Activated T-cell treated with anti-CD3 and anti-CD28 coated beads, Interleukin-2, amount 50 U/mL, for 1 hour (primary cell): Measurements from ENCODE around the gene LIF.

ENCODE experiments used
- DNase-seq: peaks from one replicate; pipeline ENCODE4 v3.0.0-alpha.2; 2020

The LIF gene

DNA sequence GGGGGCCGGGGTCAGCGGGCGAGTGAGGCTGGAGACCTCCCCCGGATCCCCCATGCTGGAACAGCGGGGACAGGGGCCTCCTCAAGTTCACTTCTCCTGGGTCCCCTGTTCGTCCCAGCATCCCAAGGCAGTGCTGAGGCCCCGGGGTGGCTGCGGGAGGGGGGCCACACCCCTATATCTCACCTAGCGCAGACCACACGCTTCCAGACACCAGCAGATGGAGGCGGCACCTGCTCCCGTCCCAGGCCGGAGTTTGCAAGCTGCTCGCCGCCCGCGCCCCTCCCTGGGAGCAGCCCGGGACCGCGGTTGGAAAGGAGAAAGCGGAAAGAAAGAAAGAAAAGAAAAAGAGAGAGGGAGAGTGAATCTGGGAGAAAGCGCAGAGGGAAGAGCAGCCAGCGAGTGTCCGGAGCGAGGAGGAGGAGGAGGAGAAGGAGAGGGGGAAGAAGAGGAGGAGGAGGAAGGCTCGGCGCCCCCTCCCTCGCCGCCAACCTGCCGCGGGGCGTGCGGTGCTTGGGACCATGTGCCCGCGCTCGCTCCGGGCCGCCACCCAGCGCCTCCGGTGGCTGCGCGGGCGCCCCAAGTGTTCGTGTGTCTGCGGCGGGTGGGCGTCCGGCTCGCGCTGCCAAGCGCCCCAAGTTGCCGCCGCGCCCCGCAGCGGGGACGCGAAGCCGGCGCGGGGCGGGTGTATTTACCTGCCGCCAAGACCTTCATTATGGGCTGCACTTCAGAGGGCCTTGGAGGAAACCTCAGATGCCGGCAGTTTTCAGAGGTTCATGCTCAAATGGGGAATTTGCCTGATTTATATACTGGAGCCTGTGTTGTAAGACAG, at the start of gene LIF:
Gene LIF (minus strand): TSS at position 775 of the 829 bp plus-strand sequence. CDS start 64 bp downstream, at position 711.
- peak; percentile 62 for DNase-seq

DNA sequence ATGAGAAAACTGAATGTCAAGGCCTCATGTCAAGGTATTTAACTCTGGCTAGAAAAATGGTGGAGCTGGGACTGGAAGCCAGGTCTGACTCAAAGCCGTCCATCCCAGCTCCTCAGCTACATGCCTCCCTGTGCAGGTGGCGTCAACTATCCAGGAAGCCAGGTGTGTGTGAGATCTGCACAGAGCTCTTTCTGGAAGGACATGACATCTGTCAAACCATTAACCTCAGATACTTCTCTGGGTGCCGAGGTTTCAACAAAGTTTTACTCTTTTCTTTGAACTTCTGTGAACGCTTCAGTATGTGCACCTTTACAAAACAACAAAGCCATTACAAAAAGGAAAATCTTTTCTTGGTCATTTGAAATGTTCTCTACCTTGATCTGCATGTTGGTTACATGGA, 49.8 kb upstream of the LIF start:
- DNase-seq = no peak

DNA sequence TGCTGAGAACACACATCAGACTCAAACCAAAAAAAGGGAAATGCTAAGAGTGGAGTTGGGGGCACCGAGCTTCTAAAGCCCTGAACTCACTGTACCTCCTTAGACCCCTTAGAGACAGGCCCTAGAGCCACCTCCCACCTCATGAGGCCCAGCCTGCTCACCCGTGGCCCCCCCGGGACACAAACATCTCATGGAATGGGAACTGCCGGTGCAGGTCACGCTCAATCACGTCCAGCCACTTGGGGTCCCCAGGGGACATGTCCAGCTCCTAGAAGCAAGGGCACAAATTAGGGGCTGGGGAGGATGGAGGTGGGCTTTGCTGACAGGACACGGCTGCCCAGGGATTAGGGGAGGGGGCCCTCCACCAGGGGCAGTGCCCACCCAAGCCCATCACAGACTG, 49.0 kb upstream of the LIF start:
- no peak for DNase-seq

DNA sequence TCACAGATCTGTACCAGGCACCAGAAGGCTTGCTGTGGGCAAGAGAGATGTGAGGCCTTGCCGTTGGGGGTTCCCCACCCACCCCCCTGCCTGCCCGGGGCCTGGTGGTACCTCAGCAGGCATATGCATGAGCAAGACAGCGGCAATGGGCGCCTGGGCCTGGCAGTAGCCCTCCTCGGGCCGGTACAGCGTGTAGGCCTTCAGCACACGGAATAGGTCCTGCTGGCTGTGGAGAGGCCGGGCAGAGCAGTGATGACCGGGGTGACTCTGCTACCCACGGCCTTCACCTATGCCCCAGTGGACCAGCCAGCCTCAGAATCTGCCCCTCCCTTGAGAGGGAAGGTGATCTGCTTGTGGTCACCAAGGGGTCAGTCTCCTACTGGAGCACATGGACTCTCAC, 48.3 kb upstream of the LIF start:
- DNase-seq = no peak

DNA sequence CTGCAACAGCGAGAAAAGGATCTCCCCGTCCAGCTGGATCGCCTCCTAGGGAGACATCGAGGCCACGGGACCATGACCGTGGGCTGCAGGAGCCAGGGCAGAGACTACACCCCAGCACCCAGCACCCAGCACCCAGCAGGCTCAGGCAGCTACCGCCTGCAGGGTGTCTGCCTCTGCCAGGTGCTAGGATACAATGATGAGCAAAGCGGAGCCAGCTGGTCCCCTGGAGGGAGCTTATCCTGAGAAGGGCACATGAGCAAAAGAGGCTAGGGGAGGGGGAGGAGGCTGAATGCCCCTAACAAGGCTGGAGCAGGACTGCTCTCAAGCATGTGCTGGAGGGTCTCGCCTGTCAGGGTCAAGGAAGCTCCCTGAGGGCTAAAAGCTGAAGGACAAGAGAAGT, 47.5 kb upstream of the LIF start:
- DNase-seq = no peak

DNA sequence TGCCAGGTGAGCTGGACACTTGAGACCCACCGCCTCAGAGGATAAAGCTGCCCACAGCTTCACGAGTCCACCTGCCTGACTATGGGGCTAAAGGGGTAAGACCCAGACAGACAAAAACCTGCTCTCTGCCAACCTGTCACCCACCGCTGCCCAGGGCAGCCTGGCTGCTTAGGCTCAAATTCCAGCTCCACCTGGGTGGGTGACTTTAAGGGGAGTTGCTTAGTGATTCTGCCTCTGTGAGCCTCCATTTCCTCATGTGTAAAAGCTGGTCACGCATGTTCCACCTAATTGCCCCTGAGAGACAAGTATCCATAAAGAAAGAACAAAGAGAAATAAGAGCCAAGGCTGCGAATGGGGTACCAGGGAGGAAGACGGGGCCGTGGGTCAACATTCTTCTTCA, 46.5 kb upstream of the LIF start:
- DNase-seq = no peak

DNA sequence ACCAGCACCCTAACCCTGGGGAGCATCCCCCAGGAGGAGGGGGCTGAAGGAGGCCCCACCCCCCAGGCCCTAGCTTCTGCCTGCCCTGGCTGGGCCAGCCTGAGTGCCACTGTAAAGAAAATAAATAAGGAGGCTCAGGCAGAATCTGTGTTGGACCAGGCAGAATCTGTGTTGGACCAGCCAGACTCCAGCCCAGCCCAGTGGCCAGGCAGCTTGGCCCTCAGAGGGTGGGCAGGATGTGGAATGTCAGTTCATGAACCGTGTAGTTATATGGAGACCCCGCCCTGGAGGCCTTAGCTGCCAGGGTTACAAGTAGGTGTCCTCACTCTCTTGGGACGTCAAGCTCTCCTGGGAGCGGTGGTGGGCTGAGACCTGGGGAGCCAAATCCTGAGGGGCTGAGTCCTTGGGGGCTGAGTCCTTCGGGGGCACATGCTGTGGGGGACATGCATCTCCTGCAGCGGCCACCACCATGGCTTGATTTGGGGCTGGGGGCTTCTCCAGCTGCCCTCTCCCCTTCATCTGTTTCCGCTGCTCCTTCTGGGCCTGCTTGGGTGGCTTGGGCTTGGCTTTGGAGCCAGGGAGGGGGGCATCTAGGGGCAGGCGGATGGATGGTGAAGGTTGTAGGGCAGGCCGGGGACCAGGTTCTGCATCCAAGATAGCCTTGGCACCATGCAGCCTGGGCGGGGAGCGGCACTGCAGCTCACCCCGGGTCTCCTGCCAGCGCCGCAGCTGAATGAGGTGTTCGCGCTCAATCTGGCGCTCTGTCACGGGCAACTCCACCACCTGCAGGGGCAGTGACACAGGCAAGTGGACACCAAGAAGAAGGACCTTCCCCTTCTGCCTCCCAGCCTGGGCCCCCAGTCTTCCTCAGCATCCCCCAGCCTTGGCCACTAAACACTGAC, 45.8 kb upstream of the LIF start:
- DNase-seq = no peak

DNA sequence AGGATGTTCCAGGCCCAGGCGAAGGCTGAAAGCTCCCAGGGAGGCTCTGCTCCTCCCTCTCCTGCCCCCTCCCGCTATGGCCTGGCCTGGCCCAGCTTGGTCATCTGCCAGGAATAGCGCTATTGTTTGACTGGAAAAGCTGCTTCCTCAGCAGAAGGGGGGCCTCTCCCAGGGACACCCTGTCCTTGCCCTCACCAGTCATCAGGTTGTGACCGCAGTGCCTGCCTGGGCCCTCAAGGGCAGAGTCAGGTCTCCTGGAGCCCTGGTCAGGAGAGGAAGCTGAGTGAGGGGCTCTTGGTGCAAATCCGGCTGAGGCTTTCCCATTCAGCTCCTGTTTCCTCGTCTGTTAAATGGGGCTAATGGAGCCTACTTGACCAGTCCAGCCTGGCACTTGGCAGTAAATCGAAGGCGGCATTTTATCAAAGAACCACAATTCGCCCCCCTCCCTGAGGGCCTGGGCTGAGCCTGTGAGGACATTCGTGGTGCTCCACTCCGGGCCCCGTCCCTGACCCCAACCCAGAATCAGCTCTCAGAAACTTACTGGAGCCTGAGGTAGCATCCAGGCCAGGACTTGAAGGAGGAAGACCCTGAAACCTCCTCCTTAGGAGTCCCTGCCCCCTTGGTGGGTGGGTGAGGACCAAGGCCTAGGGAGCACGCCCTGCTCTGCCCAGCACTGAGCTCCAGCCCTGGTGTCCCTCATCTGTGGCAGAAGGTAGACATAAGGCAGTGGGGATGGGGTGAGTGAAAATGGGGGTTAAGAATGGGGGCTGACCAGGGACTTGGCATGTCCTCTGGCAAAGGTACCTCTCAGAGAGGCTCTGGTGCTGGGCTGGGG, 44.7 kb upstream of the LIF start:
- DNase-seq = no peak

DNA sequence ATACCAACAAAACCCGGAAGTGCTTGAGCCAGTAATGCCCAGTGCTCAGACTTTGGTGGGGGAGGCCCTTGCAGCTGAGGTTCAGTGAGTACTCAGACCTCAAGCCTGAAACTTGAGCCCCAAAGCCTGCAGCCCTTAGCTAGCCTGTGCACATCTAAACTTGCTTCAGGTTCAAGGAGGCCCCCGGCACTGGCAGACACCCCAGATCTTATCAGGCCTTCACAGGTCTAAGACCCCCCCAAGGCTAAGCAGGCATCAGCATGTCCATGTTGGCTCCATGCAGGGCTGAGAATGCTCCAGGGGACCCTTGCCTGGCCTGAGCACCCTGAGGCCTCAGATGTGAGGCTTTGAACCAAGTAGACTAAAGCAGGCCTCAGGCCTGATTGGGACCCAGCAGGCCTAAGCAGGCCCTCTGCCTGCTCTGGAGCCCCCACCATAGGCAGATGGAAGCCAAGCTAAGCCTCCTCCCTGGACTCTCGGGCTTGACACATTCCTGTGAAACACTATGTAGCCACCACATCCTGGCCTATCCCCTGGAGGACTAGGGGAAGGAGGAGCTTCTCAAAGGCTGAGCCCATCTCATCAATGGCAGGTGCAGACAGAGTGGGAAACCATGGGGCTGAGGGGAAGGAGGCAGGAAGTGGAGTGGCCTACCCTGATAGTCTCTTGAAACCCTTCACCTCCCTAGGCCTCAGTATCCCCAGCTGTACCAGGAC, 43.9 kb upstream of the LIF start:
- DNase-seq = peak; percentile 38

DNA sequence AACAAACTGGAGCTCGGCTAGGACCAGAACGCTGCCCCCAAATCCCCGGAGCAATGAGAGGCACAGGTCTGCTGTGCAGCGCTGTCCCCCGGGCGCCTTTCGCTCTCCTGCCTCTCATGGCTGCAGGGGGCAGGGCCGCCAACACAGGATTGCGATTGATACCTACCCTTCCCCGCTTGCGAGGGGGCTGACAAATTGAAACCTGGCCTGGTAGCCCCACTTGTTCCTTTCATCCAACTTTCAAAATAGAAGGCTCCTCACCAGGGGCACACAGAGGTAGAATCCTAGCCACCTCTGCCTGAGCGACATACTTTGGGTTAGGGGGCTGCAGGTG, 43.4 kb upstream of the LIF start:
- DNase-seq = no peak

DNA sequence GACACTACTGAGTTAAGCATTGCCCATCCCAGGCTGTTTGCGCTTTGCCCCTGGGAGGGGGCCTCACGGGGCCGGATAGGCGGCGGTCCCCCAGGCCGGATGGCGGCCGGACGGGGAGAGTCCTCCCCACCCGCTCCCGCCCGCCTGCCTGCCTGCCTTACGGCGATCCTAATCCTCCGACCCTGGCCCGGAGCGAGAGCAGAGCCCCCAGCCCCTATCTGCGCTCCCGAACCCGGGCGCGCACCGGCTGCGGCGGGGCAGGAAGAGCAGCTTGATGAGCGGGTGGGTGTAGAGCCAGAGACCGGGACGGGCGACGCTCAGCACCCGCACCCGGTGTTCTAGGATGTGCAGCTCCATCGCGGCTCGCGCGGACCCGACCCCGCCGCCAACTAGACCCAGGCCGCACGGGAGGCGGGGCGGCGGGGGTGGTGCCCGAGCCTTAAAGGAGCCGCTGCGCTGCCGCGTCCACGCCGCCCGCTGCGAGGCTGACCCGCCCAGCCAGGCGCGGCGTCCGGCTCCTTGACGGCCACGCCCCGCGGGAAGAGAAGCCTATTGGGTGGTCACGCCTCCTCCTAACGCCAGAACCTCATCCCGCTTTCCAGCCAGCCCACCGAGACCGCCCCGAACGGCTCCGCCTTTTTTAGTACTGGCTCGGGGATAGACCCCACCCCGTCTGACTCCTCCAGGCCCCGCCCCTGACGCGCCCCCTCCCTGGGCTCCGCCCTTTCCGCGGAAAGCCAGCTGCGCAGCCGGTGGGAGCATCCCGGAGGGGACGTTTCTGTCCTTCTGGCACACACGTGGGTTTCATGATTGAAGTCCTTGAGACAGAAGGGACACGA, 42.8 kb upstream of the LIF start, which contains the start of gene CASTOR1:
Gene CASTOR1 (minus strand): TSS at position 365 of the 839 bp plus-strand sequence. CDS start 8 bp downstream, at position 357.
- DNase-seq = peak; percentile 93

DNA sequence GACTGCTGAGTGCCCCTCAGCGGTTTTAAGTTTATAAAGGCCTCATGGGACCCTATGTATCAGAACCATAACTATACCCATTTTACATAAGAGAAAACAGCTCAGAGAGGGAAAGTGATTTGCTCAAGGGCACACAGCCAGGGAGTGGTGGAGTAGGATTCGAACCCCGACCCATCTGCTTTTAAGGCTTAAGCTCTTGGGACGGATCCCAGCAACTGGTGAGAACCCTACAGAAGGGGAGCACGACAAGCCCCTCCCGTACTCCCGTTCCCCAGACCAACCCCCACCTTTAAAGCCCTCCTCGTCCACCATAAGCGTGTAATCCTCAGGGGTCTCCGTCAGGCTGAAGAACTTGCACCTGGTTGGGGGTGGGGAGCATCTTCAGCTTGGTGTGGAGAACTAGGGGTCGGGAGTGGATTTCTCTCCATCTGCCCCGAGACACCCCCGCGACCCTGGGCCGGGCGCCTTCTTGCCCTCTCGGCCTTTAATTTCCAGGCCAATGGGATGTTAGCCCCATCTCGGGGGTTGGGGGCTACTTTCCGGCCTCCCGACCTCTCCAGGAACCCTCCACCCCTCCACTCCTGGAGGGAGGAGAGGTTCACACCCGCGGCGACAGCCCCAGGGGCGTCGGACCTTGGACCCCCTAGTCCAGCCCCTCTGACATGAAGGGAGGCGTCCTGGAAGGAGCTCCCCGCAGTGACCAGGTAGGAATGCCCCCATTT, 42.0 kb upstream of the LIF start:
- DNase-seq = no peak

DNA sequence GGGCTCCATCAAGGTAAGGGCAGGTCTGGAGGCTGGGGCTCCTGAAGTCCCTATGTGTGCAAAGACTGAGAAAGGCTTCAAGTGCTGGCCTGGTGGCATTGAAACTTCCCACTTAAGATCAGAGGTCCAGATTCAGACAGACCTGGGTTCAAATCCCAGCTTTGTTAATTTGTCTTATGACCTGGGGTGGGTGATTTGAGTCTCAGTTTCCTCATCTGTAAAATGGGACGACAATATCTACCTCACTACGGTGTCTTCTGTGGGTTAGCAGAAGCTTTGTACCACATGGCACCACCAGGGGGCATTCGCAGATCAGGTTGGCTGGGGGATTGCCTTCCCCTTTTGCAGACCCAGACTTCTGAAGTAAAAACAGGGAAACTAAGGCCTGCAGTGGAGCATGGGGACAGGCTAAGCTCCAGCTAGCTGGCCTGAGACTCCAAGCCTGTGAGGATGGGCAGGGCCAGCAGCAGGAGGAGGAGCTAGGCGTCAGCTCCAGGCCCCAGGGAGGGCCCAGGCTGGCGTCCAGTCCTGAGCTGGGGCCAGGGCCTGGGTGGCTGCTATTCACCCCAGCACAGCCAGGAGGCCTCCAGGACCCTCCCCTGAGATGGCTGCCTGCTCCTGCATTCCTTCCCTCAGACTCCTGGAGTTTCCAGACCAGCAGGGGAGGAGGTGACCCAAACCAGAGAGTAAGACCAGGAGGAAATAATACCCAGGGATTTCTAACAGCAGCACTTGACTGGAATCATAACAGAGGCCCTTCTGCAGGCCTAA, 41.3 kb upstream of the LIF start:
- peak; percentile 90 for DNase-seq

DNA sequence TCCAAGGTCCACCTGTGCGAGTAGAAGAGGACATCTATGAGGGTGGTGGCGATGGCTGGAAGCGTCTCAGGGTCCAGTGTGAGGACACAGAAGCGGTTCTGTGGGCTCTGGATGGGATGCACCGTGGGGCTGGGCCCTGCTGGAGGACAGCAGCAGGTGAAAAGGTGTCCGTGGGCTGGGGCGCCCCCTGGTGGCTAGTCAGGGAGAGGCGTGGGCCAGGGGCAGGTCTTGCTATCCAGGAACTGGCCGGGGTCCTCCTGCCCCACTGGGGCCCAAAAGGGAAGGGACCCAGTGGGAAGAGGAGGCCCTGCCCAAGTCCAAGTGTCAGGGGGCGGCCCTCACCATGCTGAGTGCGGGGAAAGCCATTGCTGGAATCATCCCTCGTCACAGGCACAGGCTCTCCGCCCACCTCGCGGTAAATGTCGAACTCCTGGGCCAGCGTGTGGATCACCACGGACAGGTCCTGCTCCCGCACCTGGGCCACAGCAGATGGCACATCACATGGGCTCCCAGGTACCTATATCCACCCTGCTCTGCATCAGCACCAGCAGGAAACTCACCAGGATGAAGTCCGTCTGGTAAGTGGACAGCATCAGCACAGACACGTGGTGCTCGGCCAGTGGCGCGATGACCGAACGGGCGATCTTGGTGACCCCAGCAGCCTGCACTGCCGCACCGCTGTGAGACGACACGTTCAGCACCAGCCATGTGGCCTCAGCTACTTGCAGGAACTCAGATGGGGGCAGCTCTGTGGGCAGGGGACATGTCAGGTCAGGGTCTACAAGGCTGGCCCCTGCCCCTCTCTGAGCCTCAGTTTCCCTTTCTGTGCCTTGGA, 40.5 kb upstream of the LIF start:
- peak; percentile 89 for DNase-seq

DNA sequence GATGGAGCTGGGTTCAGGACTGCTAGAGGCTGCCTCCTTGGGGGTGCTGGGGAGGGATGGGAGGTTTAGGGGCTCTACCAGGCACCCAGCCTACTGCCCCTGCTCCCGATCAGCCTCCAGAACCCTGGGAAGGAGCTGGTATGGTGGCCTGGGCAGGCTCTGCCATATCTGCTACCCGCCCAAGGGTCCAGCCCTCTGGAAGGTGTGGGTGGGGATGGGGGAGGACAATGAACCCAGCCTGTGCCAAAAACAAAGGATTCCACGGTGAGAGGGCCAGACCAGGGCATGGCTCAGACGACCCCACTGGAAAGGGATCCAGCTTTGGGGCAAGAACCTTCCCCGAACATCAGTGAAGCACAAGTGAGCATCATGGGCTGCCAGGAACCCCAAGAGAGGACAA, 39.8 kb upstream of the LIF start:
- no peak for DNase-seq

DNA sequence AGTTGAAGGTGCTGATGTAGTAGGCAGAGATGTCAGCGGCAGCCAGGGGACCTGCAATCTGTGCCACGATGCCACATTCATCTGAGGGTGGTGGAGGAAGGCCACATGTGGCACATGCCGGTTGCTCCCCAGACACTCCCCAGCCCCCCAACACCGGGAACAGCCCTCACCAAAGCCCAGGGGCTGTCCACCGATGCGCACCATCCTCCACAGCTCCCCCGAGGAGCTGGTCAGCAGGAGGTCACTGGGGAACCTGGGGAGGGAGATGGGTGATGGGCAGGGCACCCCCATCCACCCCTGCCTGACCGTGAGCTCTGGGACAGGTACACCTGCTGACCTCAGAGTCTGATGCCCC, 39.3 kb upstream of the LIF start:
- DNase-seq = no peak

DNA sequence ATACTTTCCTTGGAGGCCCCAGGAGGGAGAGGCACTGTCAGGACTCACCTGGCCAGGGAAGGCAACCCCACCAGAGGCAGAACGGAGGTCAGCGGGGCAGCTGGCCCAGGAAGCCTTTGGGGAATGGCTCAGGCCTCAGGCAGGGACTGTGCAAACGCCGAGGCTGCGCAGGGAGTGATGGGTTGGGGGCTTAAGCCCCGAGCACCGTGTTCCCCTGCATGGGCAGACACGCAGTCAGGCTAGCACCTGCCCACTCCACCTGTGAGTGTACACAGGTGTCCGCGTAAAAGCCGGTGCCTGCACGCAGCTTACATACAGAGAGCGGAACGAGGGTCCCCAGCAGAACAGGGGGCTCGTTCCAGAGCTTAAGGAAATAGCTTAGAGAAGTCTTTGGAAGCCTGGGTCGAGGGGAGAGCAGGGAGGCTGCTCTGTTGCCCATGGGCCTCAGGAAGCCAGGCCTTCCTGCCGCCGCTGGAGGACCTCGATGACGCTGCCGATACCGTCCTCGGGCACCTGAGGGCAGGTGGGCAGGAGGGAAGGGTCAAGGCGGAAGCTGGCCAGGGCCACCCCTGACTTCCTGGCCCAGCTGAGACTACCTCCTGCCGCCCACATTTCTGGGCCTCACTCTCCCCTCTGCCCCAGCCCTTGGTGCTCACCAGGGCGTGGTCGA, 38.8 kb upstream of the LIF start:
- DNase-seq = no peak

DNA sequence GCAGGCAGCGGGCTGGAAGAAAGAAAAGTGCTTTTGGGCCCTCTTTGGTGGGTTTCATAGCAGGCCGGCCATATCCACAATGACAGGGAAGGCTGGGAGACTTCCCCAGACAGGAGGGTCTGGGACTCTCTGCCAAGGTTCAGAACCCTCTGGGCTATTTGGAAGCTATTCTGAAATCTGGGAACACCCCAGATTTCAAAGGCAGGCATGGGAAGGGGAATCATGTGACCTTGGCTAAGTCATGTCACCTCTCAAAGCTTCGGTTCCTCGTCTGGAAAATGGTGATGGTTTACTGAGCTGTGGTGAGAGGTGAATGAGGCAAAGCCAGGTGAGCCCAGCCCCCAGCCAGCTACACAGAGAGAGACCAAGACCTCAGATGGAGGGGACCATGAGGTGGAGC, 38.1 kb upstream of the LIF start:
- DNase-seq = no peak

DNA sequence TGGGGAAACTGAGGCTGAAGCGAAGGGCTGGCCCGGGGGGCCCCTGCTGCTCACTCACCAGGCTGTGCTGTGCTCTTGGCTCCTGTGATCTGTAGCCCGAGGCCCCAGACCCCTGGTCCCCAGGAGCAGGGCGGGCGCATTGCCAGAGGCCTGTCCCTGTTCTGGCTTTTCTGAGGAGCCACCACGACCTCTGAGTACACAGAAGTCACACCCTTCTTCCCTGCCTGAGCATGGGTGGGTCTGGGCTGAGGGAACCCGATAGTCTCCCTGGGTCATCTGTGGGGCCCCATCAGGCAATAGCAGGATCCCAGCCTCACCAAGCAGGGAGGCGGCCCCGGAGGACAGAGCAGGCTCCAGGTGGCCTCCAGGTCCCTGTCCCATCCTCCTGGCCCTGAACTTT, 37.6 kb upstream of the LIF start:
- no peak for DNase-seq
